ENCODE data around the gene SLC4A4. TPM values are rescaled to one million over a fixed set of nuclear protein-coding genes. Genes with fewer than 3 reads are reported as not detected.

The SLC4A4 gene
- total and polyA plus RNA-seq, 2 donors (not counting 1 experiment from before 2014, with no cell fraction given): 12.2 to 33.4 TPM

DNA sequence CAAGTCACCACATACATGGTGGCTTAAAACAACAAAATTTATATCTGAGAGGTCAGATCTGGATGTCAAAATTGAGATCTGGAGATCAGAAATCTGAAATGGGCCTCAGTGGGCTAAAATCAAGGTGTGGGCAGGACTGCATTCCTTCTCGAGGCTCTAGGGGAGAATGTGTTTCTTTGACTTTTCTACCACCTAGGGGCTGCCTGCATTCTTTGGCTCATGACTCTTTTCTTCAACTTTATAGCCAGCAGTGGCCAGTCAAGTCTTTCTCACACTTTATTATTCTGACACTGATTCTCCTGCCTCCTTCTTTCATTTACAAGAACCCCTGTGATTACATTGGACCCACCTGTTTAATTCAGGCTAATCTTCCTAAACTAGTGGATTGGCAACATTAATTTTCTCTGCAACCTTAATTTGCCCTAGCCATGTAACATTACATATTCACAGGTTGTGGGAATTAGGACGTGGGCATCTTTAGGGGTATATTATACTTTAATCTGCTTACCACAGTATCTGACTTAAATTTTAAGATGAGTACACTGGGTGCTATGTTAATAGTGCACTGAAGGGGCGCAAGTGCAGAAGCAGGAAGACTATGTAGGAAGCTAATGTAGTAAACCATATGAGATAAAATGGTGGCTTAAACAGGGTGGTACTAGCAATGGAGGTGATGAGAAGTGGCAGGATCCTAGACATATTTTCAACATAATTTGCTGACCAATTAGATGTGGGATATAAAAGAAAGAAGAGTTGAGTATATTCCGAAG, 188.0 kb downstream of the SLC4A4 start:
- no peak for TF ChIP-seq CTCF (conservative IDR thresholded peaks at IDR 0.05 in 1 of 2, IDR thresholded peaks at IDR 0.05 in 1 of 2; ENCODE audit: low read depth in 1 of 2, low read length in 2 of 2)
- no peak for TF ChIP-seq EZH2 (IDR thresholded peaks at IDR 0.05; ENCODE audit: low read length, missing control alignments)
- Histone ChIP-seq H3K79me2 (ENCODE audit: control insufficient read depth, insufficient read depth, low read length) (no peaks in the 10 kb centered on the region), H3K27me3 (ENCODE audit: control insufficient read depth, insufficient read depth, low read length) (no peaks in the 10 kb centered on the region), H2AFZ (ENCODE audit: low read length) (no peak overlapping the region), H3K27ac (ENCODE audit: insufficient read depth, low read length) (no peak overlapping the region), H3K36me3 (ENCODE audit: control insufficient read depth, insufficient read depth, low read length) (no peaks in the 10 kb centered on the region), H3K4me3 (replicated peaks in 1 of 4; ENCODE audit: control extremely low read depth in 1 of 4, insufficient read depth in 1 of 4, low read depth in 3 of 4, low read length in 4 of 4) (no peak overlapping the region), H3K4me2 (ENCODE audit: extremely low read depth, insufficient read depth, low read length) (no peak overlapping the region), H3K4me1 (ENCODE audit: control insufficient read depth, extremely low read depth, insufficient read depth, low read length) (no peaks in the 10 kb centered on the region), H3K9me3 (ENCODE audit: control insufficient read depth, insufficient read depth, low read depth, low read length) (no peaks in the 10 kb centered on the region), H3K9ac (ENCODE audit: insufficient read depth, low read length) (no peak overlapping the region), H4K20me1 (ENCODE audit: control insufficient read depth, extremely low read depth, insufficient read depth, low read length) (no peaks in the 10 kb centered on the region)
- no peak for DNase-seq (ENCODE audit: low read depth in 2 of 2)

DNA sequence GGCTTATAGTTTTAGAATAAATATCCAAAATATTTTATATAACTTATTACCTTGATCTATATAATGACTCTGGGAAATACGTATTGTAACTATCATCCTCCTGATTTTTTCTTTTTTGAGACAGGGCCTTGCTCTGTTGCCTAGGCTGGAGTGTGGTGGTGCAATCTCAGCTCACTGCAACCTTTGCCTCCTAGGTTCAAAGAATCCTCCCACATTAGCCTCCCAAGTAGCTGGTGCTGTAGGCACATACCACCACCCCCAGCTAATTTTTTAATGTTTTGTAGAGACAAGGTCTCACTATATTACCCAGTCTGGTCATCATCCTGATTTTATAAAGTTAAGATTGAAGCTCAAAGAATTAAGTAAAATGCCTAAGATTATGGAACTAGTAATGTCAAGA, 193.6 kb downstream of the SLC4A4 start:
- no peak for TF ChIP-seq CTCF (conservative IDR thresholded peaks at IDR 0.05 in 1 of 2, IDR thresholded peaks at IDR 0.05 in 1 of 2; ENCODE audit: low read depth in 1 of 2, low read length in 2 of 2)
- TF ChIP-seq EZH2 (IDR thresholded peaks at IDR 0.05; ENCODE audit: low read length, missing control alignments): no peak
- H3K4me1 ChIP-seq (ENCODE audit: control insufficient read depth, extremely low read depth, insufficient read depth, low read length): no peaks in the 10 kb centered on the region
- no peaks in the 10 kb centered on the region for H3K36me3 ChIP-seq (ENCODE audit: control insufficient read depth, insufficient read depth, low read length)
- no peaks in the 10 kb centered on the region for H4K20me1 ChIP-seq (ENCODE audit: control insufficient read depth, extremely low read depth, insufficient read depth, low read length)
- no peak overlapping the region for H3K4me2 ChIP-seq (ENCODE audit: extremely low read depth, insufficient read depth, low read length)
- no peaks in the 10 kb centered on the region for H3K79me2 ChIP-seq (ENCODE audit: control insufficient read depth, insufficient read depth, low read length)
- no peak for DNase-seq (ENCODE audit: low read depth in 2 of 2)
- H2AFZ ChIP-seq (ENCODE audit: low read length): no peak overlapping the region
- no peak overlapping the region for H3K4me3 ChIP-seq (replicated peaks in 1 of 4; ENCODE audit: control extremely low read depth in 1 of 4, insufficient read depth in 1 of 4, low read depth in 3 of 4, low read length in 4 of 4)
- H3K9ac ChIP-seq (ENCODE audit: insufficient read depth, low read length): no peak overlapping the region
- H3K27ac ChIP-seq (ENCODE audit: insufficient read depth, low read length): no peak overlapping the region
- no peaks in the 10 kb centered on the region for H3K27me3 ChIP-seq (ENCODE audit: control insufficient read depth, insufficient read depth, low read length)
- no peaks in the 10 kb centered on the region for H3K9me3 ChIP-seq (ENCODE audit: control insufficient read depth, insufficient read depth, low read depth, low read length)

GRCh38 chr4:71533121-71533520, 194.3 kb downstream of the SLC4A4 start:
- TF ChIP-seq EZH2 (IDR thresholded peaks at IDR 0.05; ENCODE audit: low read length, missing control alignments) (no peak), CTCF (conservative IDR thresholded peaks at IDR 0.05 in 1 of 2, IDR thresholded peaks at IDR 0.05 in 1 of 2; ENCODE audit: low read depth in 1 of 2, low read length in 2 of 2) (no peak)
- DNase-seq (ENCODE audit: low read depth in 2 of 2): no peak

More at GRCh38 chr4:71533121-71533520, 194.3 kb downstream of the SLC4A4 start:
- Histone ChIP-seq H3K79me2 (ENCODE audit: control insufficient read depth, insufficient read depth, low read length) (no peaks in the 10 kb centered on the region), H3K36me3 (ENCODE audit: control insufficient read depth, insufficient read depth, low read length) (no peaks in the 10 kb centered on the region), H3K9me3 (ENCODE audit: control insufficient read depth, insufficient read depth, low read depth, low read length) (no peaks in the 10 kb centered on the region), H3K9ac (ENCODE audit: insufficient read depth, low read length) (no peak overlapping the region), H3K4me3 (replicated peaks in 1 of 4; ENCODE audit: control extremely low read depth in 1 of 4, insufficient read depth in 1 of 4, low read depth in 3 of 4, low read length in 4 of 4) (no peak overlapping the region), H3K27me3 (ENCODE audit: control insufficient read depth, insufficient read depth, low read length) (no peaks in the 10 kb centered on the region), H3K4me2 (ENCODE audit: extremely low read depth, insufficient read depth, low read length) (no peak overlapping the region), H4K20me1 (ENCODE audit: control insufficient read depth, extremely low read depth, insufficient read depth, low read length) (no peaks in the 10 kb centered on the region), H3K27ac (ENCODE audit: insufficient read depth, low read length) (no peak overlapping the region), H3K4me1 (ENCODE audit: control insufficient read depth, extremely low read depth, insufficient read depth, low read length) (no peaks in the 10 kb centered on the region), H2AFZ (ENCODE audit: low read length) (no peak overlapping the region)

Data from fibroblast of lung (primary cell).